Stimulated activated CD8-positive, alpha-beta memory T cell treated with anti-CD3 and anti-CD28 coated beads, Interleukin-7, amount 100 ng/mL, for 1 hour (primary cell): ENCODE results near the gene SRPRA.
"Not testable (repeated sequence)": the region's sequence is repeated elsewhere in the genome, so short reads cannot be mapped to it uniquely, and the experiment has no call there.

Source experiments
- DNase-seq, 2 donors: peaks; one replicate each; pipeline ENCODE4 v3.0.0-alpha.2; 2020; ENCODE audit warnings: low read depth in 2 of 2

SRPRA gene

GRCh38 chr11:126268708-126269579, at the start of gene SRPRA, which contains the start of gene FOXRED1:
TSS of gene SRPRA (minus strand) at chr11:126268895. CDS start at chr11:126268804, 91 bp downstream.
TSS of gene FOXRED1 (plus strand) at chr11:126269154. CDS start at chr11:126269207, 53 bp downstream.
- DNase-seq: peak; percentile 98 to 100

- no peak for DNase-seq
These were observed 49.3 kb upstream of the SRPRA start for GRCh38 chr11:126317756-126318573.

- DNase-seq: no peak
These were observed 48.7 kb upstream of the SRPRA start for GRCh38 chr11:126317432-126317755.

DNA sequence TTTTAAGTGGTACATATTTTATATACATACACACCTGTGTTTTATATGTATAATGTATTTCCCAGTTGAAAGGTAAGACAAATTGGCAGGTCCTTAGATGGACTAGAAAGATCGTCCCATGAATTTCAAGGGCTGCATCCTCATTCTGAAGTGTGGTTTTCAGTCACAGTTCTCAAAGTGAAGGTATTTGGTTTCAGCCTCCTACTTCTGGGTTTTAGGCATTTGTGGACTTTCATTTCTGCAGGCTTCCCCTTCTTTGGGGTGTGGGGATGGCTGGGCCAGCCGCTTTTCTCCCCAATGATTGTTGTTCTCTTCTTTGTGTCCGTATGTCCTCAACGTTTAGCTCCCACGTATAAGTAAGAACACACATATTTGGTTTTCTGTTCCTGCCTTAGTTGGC, 45.1 kb upstream of the SRPRA start:
- DNase-seq: no peak

DNA sequence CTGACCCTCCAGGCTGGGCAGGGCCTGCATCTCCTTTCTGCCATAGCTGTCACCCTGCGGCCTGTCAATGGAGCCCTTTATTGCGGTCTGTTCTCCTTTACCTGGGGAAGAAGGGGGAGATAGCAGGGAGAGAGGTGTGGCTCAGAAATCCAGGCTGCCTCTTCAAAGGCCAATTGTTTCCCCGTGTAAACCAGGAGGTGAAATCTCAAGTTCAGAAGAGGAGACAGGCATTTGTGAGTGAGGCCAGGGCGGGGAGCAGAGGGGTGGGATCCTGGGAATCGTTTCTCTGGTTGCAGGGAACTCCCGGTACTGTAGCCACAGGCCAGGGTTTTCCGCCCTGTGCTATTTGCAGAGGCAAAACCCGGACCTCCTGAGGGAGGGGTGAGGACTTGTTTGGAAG, 44.3 kb upstream of the SRPRA start:
- no peak for DNase-seq

DNA sequence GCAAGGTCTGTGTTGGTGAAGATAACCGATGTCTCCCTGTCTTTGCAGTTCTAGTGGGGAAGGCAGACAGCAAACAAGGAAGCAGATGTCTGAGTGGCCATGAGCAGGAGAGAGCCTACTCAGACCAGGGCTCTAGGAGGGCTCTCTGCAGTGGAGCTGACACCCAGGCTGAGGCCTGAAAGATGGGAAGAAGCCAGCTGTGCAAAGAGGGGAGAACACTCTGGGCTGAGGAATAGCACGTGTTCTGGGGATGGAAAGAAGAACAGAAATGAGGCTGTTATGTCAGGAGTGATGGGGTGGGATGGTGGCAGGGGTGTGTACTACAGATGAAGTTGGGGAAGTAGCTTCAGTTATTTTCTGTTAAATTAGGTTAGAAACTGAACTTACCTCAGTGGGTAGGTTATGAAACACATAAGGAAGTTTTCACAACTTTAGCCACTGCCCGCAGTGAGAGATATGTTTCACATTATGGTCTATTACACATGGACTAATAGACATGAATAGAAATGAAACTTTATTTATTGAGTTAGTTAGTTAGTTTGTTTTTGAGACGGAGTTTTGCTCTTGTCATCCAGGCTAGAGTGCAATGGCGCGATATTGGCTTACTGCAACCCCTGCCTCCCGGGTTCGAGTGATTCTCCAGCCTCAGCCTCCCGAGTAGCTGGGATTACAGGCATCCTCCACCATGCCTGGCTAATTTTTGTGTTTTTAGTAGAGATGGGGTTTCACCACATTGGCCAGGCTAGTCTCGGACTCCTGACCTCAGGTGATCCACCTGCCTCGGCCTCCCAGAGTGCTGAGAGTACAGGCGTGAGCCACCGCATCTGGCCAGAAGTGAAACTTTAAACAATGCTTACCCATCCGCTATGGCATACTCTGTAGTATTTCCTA, 43.0 kb upstream of the SRPRA start:
- DNase-seq: no peak

GRCh38 chr11:126310992-126311310, 42.3 kb upstream of the SRPRA start:
- DNase-seq: no peak

GRCh38 chr11:126310200-126310991, 41.7 kb upstream of the SRPRA start:
- peak in 1 of 2 donors; percentile 36 for DNase-seq

- DNase-seq: not testable (repeated sequence)
These were observed 40.1 kb upstream of the SRPRA start for GRCh38 chr11:126308771-126309170.

DNA sequence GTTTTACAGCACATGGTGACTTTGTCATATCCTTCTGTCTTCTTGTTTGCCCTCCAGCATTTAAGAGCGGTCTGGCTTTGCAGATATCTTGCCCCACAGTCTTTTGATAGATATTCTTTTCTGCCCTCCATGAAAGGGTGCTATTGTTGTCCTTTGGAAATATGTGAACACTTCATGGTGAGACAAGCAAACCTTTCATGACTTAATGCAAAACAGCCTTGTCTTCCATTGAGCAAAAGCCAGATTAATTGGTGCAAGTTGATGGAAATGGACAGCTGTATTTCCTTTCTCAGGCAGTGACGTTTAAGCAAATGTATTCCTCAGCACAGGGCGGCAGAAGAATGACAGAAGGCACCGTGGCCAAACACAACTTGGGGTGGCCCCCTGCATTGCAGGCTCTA, 39.6 kb upstream of the SRPRA start:
- DNase-seq: no peak

DNA sequence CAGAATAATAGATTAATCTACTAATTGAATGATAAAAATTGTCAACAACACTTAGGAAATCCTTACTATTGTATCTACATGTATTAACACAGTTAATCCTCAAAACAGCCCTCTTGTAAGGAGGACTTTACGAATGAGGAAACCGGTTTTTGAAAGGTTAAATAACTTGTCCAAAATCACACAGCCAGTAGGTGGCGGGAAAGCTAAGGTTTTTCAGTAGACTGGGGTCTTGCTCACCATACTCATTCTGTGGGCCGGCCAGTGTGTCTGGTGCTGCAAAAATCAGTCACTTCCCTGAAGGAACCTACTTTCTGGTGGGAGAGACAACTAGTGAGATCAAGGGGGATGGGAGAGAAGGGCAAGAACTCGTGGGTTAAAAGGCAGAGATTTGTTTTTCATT, 39.0 kb upstream of the SRPRA start:
- no peak for DNase-seq

- DNase-seq: no peak
These were observed 37.0 kb upstream of the SRPRA start for GRCh38 chr11:126305699-126306098.

GRCh38 chr11:126304457-126305075, 35.9 kb upstream of the SRPRA start:
- no peak for DNase-seq

DNA sequence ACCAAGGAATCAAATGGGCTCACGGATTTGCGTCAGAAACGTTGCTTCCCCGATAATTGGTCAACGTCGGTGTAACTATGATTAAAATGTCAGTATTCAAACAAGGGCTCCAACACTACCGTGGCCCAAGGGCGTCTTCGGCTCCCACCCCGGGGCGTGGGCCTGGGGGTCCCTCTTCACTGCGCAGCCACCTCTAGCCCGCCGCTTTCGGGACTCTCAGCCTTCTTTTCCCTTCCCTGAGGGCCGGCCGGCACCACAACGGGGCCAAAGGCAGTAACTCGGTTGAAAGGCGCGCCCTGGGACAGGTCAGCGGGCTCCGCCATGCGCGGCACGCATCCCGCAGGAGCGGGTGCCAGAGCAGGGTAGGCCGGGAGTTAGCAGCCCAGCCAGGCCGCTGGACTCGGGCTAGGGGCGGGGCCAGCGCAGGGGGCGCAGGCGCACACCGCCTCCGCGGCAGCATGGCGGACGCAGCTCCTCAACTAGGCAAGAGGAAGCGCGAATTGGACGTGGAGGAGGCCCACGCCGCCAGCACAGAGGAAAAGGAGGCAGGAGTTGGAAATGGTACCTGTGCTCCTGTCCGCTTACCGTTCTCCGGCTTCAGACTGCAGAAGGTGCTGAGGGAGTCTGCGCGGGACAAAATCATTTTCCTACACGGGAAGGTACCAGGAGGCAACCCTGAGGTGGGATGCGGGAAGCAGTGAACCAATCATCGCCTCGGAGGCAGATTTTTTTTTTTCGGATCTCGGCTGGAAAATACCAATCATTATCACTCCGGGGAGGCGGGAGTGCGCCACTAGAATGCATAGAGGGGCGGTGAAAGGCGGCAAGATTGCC, 35.1 kb upstream of the SRPRA start, which contains the start of gene DCPS:
Gene DCPS (plus strand): TSS at position 438 of the 834 bp plus-strand sequence. CDS start 21 bp downstream, at position 459.
- DNase-seq: peak; percentile 64 to 70

GRCh38 chr11:126297004-126297403, 28.3 kb upstream of the SRPRA start:
- no peak for DNase-seq

DNA sequence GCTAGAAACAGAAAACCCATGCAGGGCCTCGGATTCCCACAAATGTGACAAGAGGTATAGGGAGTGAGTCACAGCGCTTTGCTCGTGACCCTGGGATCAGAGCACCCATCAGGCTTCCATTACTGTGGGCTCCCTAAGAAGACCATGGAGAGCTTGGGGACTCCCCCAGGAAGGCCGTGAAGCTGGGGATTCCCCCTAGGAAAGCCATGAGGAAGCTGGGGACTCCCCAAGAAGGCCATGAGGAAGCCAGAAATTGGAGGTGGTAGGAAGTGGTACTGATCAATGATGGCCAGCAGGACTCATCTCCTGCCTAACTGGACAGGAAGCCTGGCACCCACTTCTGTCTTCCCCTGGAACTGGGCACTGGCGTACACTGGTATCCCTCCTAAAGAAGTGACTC, 25.0 kb upstream of the SRPRA start:
- DNase-seq: no peak

DNA sequence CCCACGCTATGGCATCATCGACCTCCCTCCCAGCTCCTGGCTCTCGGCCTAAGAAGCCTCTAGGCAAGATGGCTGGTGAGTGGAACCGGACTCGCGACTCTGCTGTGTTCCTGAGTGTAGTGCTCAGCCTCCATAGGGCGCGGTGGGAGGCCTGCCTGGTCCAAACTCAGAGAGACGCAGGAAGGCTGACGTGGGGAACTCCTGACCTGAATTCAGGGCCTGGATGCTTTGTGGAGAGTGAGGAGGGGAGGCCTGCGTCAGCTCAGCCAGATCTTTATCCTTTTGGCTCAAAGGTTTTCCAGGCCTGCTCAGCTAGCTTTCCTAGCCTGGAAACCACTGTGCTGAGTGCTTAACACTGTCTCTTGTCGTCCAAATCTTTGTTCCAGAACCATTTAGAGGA, 22.2 kb upstream of the SRPRA start:
- DNase-seq: no peak

GRCh38 chr11:126288237-126288636, 19.5 kb upstream of the SRPRA start:
- DNase-seq: no peak

DNA sequence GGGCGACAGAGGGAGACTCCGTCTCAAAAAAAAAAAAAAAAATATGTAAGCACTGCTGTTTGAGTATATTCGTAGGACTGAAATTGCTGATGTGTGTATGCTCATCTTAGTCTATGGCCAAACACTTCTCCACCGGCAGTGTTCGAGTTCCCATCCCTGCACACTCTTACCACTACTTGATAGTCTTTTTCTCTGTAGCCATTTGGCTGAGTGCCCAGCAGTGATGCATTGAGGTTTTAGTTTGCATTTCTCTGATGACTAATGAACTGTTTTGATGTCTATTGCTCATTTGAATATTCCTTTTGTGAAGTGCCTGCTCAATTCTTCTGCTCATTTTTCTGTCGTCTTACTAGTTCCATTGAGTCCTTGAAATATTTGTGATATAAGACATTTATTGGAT, 16.1 kb upstream of the SRPRA start:
- DNase-seq: peak; percentile 67 to 72
